GM13976 (cell line): ENCODE data around the gene CLMN.

Experiments used
- DNase-seq: peaks from one replicate; pipeline ENCODE4 v3.0.0; 2012; ENCODE audit warnings: low spot score
- CTCF ChIP-seq: IDR thresholded peaks from 2 replicates; pipeline ENCODE4 v1.5.1; 2012; ENCODE audit warnings: borderline replicate concordance, mild to moderate bottlenecking; ENCODE audit not compliant: insufficient read depth; ENCODE audit errors: extremely low read depth, missing control alignments, control extremely low read depth
- in situ Hi-C: fragments of 300-500 bp; cut with MboI; formaldehyde crosslinking; loops from one replicate; pipeline ENCODE4 v1.12.0; 2022; ENCODE audit warnings: low sequenced_read_pairs, mixed read lengths, inconsistent platforms; ENCODE audit not compliant: unreplicated experiment

CLMN gene

GRCh38 chr14:95267306-95267705, 52.4 kb downstream of the CLMN start:
- no peak for DNase-seq
- no peak for TF ChIP-seq CTCF
- in situ Hi-C loops = no loop called here

- TF ChIP-seq CTCF = no peak
- in situ Hi-C loops = no loop called here
- DNase-seq = peak; percentile 73
These were observed 54.3 kb downstream of the CLMN start for GRCh38 chr14:95265106-95266094.

- no peak for TF ChIP-seq CTCF
- in situ Hi-C loops = no loop called here
These were observed 55.3 kb downstream of the CLMN start for GRCh38 chr14:95264271-95264973.

GRCh38 chr14:95263527-95264231, 56.0 kb downstream of the CLMN start:
- in situ Hi-C loops = no loop called here
- DNase-seq = no peak
- no peak for TF ChIP-seq CTCF

More at GRCh38 chr14:95264271-95264973, 55.3 kb downstream of the CLMN start:
- DNase-seq = no peak

- DNase-seq = no peak
- TF ChIP-seq CTCF = no peak
- in situ Hi-C loops = no loop called here
These were observed 57.2 kb downstream of the CLMN start for GRCh38 chr14:95262511-95262891.

- no peak for DNase-seq
- TF ChIP-seq CTCF = no peak
- in situ Hi-C loops = no loop called here
These were observed 57.8 kb downstream of the CLMN start for GRCh38 chr14:95261616-95262510.
